ENCODE data around the gene SDCCAG8.
A peak's percentile ranks its signal among the peaks of the same experiment; 100 is the strongest.

SDCCAG8 gene

GRCh38 chr1:243489681-243490546 lies 234.1 kb downstream of the SDCCAG8 start:
- no peak for DNase-seq

DNA sequence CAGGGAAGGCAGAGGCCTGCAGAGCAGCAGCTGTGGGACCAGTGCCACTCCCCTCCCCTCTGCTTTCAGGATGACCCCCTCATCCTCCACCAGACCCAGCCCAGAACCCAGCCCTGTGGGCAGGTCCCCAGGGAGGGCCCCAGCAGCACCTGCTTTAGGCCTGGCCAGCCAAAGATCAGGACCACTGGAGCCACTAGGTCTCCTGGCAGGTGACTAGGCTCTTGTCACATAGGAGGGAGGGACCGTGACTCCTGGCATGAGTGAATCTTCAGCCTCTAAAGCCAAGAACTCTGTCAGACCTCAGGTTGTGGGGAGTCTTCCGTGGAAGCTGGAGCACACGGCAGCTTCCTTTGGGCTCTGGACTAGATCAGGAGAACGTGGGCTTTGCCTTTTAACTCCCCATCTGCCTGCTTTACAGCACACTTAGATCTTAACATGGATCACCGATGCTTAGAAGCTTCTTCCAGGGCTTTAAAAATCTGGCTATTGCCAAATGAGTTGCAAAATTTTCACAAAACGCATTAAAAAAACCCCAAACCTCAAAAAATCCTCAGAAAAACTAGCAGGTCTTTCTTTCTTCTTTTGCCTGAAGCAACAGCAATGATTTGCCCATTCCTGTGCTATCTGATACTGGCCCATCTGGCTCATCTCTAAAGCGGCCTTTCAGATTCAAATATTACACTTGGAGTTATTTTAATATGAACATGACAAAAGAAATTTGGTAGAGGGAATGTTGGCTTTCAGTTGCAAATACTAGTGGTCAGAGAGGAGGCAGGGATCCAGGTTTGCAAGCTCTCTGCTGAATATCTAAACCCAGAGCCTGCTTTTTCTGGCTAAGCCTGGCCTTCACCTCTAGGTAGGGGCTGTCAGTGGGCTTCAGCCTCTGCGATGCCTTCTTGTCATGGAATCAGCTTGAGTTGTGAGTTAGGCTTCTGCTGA lies 235.2 kb downstream of the SDCCAG8 start:
- DNase-seq, result no peak

- DNase-seq, result no peak
Observed at GRCh38 chr1:243493156-243494129, 237.6 kb downstream of the SDCCAG8 start.

- DNase-seq, result no peak
Observed at GRCh38 chr1:243494741-243495431, 239.0 kb downstream of the SDCCAG8 start.

DNA sequence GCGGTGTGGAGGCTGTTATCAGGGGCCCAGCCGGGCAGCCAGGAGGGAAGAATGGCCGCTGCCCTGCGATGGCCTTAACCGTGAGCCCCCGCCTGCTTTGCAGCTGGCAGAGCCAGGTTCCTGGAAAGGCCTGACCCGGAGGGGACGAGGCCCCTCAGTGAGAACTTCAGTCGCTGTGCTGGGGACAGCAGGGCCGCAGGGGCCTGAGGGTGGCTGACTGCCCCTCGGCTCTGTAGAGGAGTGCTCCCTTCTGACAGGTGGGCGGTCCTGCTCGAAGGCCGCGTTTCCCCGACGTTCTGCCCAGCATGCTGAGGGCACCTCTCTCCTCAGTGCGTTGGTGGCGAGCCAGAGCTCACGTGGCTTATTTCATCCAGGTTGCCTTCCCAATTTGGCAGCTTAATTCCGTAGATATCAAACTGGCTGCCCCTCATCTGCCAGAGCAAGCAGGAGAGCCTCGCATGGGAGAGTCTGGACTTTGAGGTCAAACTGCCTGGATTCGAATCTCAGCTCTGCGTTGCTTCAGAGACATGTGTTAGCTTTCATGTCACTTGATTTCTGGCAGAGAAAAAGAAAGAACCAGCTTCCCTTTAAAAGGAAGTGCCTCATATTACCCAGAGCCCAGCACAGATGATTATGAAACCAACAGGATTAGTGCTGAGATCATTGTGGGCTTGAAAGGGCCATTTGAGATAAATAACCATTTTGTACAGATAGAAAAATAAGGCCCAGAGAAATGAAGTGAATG lies 239.8 kb downstream of the SDCCAG8 start:
- no peak for DNase-seq

- DNase-seq, result no peak
Observed at GRCh38 chr1:243496187-243496646, 240.4 kb downstream of the SDCCAG8 start.

- DNase-seq, result no peak
Observed at GRCh38 chr1:243496806-243497205, 241.0 kb downstream of the SDCCAG8 start.

DNA sequence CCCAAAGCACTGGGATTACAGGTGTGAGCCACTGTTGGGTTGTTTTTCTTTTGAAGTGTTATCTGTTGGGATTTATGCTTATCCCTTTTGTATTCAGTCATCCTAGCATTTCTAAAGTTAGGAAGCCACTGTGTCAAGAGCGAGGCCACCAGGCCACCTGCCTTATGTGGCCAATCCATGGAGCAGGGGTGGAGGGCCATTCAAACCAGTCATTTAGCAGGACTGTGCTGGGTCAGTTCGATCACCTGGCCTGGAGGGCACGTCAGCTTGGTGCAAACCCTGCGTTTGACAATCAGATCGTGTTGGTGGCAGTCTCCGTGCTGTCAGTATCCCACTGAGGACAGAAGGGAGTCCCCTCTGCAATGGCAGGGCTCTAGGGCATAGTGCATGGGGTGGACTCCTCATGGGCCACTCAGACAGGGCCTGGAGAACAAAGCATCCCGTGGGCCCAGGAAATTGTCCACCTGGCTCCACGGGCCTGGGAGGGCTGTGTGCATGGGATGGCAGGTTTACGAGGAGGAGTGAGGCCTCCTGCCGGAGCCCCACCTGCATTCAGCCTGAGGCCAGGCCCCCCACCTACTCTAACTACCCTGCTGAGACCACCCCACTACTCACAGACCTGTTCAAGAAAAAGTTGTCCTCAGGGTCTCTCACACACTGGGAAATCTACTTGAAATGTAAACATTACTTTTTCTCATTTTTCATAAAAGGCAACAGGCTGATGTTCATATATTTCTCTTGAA lies 242.3 kb downstream of the SDCCAG8 start:
- no peak for DNase-seq

GRCh38 chr1:243499248-243499647 lies 243.4 kb downstream of the SDCCAG8 start:
- DNase-seq, result no peak

DNA sequence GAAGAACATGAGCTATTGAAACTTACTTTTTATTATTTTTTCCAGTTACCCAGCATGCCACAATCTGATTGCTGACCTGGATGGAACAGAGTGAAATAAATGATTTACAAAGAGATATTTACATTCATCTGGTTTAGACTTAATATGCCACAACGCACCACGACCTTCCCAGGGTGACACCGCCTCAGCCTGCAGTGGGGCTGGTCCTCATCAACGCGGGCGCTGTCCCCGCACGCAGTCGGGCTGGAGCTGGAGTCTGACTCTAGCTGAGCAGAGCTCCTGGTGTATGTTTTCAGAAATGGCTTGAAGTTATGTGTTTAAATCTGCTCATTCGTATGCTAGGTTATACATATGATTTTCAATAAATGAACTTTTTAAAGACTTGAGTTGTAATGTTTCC lies 243.9 kb downstream of the SDCCAG8 start:
- no peak for DNase-seq

DNA sequence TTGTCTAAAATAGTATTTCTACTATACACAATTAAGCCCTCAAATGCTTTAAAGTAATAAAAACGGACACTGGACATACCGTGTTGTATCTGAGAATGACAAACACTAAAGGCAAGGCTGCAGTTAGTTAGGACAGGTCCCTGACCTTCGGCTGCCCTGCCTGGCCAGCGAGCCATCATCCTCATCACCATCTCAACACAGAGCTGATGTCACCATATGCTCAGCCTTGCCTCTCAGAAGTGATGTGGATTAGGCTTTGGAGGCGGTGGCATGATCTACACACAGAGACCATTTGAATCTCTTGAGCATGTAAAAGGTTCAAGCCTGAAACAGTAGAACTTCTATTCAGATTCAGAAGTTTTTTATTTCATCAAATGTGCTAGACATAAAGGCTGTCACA lies 244.7 kb downstream of the SDCCAG8 start:
- no peak for DNase-seq

- no peak for DNase-seq
Observed at GRCh38 chr1:243501002-243501401, 245.2 kb downstream of the SDCCAG8 start.

DNA sequence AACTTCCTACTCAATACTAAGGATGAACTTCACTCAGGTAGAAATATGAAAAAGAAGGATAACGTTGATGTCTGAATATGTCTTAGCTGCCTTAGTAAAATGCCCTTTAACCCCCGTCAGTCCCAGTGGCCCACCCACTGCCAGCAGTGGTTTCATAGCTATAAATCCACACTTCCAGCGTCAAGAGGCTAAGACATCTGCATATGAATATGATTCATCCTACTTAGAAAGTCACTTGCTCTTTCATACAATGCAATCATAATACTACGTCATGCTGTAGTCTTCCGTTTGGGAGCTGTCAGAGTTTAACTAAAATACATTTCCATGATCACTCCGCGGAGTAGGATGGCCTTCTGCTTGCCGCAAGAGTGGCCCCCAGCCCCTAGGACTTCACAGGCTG lies 247.3 kb downstream of the SDCCAG8 start:
- DNase-seq, result no peak

- DNase-seq, result no peak
Observed at GRCh38 chr1:243505986-243506689, 250.3 kb downstream of the SDCCAG8 start.

GRCh38 chr1:243507001-243507671 lies 251.3 kb downstream of the SDCCAG8 start:
- peak; percentile 14 for DNase-seq

DNA sequence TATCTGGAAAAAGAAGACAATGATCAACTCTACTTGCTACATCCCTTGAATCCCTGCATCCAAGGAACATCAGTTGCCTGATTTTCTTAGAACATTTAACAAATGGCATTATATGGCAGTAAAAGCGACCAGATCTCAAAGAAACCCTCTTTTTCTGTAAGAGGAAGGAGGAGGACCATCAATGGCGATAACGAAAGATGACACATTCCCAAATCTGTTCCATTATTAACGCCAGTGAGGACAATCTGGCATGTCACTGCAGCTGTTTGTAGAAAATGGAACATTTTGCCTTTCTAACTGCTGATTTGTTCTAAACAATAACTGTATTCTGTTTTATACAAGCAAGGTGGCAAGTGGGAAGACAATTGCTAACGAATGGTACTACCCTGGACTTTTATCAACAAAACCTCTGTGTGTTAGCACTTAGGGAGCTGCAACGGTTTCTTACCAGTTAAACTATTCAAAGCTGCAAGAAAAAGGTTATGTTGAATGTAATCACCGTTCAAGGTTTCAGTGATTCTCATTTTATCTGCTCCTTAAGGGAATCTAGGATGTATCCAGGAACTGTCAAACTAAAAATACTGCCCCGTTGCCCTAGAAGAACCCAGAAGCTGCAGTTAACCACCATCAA lies 251.9 kb downstream of the SDCCAG8 start:
- DNase-seq, result no peak

DNA sequence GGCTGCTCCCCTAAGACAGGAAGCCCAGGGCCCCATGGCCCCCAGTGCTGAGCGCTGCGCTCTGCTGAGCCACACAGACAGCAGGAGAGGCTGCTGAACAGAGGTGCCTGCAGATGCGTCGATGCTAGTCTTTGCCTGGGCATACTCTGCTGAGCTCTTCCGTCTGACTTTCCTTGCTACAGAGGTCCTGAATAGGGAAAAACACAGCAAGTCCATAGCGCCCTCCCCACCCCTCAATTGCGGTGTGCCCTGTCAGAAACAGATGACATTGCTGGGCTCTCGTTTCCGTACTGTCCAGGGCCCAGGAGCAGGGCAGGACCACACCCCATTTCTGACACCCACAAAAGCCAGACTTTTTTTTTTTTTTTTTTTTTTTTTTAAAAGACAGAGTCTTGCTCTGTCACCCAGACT lies 252.5 kb downstream of the SDCCAG8 start:
- DNase-seq, result no peak

GRCh38 chr1:243508943-243509342 lies 253.1 kb downstream of the SDCCAG8 start:
- no peak for DNase-seq

GRCh38 chr1:243510928-243511327 lies 255.1 kb downstream of the SDCCAG8 start:
- DNase-seq, result no peak

Measured in COR-L47 (cell line).